ENCODE measurements around the gene RALGAPA2. TPM values are rescaled to one million over a fixed set of nuclear protein-coding genes. Genes with fewer than 3 reads are reported as not detected.

RALGAPA2 gene
- total RNA-seq, 2 donors from 2014 or later: 40.2 to 45.4 TPM

DNA sequence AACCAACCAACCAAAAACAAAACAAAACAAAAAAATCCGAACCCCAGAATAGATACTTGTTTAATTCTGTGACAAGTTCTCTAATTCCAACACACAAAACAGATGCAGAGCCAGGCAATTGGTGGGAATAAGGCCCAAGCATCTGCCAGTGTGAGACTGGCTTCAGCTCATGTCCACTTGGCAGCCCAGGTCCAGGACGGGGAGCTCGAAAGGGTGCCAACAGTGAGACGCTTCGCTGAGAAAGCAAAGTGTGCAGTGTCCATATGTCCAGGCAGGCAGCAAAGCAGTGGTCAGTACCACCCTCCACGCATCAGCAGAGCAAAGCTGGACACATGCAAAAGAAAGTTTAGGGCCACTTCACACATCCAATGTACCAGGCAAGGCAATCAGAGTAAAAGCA, 102.9 kb downstream of the RALGAPA2 start:
- Histone ChIP-seq H3K9me3 (no peaks in the 10 kb centered on the region), H3K36me3 (replicated peaks in 1 of 2; ENCODE audit: insufficient read depth in 1 of 2, low read depth in 2 of 2) (peaks cover 0 to 1% of the 10 kb centered on the region in 2 donors), H3K4me3 (no peak overlapping the region), H3K27me3 (no peaks in the 10 kb centered on the region), H3K4me1 (peaks cover 8% of the 10 kb centered on the region), H3K27ac (no peak overlapping the region)
- 93 to 96% methylated on average over 6 of the region's 6 CpGs for WGBS, 2 donors
- intact Hi-C loops (cut with DNase I): no loop called here
- ATAC-seq (no peak), DNase-seq (no peak)
- no peak for TF ChIP-seq POLR2A (IDR thresholded peaks at IDR 0.05)
- TF ChIP-seq, protein P1, sequence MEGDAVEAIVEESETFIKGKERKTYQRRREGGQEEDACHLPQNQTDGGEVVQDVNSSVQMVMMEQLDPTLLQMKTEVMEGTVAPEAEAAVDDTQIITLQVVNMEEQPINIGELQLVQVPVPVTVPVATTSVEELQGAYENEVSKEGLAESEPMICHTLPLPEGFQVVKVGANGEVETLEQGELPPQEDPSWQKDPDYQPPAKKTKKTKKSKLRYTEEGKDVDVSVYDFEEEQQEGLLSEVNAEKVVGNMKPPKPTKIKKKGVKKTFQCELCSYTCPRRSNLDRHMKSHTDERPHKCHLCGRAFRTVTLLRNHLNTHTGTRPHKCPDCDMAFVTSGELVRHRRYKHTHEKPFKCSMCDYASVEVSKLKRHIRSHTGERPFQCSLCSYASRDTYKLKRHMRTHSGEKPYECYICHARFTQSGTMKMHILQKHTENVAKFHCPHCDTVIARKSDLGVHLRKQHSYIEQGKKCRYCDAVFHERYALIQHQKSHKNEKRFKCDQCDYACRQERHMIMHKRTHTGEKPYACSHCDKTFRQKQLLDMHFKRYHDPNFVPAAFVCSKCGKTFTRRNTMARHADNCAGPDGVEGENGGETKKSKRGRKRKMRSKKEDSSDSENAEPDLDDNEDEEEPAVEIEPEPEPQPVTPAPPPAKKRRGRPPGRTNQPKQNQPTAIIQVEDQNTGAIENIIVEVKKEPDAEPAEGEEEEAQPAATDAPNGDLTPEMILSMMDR (IDR thresholded peaks at IDR 0.05): no peak

DNA sequence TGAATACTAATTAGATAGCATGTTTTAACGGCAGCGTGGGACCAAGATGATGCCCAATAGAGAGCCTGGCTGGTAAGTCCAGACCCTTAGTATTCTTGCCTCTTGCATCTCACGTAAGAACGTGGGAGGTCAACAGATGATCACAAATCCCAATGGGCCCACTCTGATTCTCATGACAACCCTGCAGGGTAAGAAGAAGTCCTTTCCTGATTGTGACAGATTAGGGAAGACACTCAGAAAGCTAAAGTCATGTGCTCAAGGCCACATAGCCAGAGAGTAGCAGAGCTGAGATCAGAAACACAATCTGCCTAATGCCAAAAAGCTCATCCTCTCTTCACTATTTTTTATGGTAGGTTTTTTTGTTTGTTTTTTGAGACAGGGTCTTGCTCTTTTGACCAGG, 103.8 kb downstream of the RALGAPA2 start:
- peaks cover 8% of the 10 kb centered on the region for H3K4me1 ChIP-seq
- DNase-seq (no peak), ATAC-seq (no peak)
- no peaks in the 10 kb centered on the region for H3K27me3 ChIP-seq
- H3K36me3 ChIP-seq (replicated peaks in 1 of 2; ENCODE audit: insufficient read depth in 1 of 2, low read depth in 2 of 2): peaks cover 0 to 2% of the 10 kb centered on the region in 2 donors
- intact Hi-C loops (cut with DNase I): no loop called here
- no peak overlapping the region for H3K4me3 ChIP-seq
- H3K27ac ChIP-seq: no peak overlapping the region
- TF ChIP-seq POLR2A (IDR thresholded peaks at IDR 0.05): no peak
- TF ChIP-seq, protein P1 (IDR thresholded peaks at IDR 0.05): no peak
- H3K9me3 ChIP-seq: no peaks in the 10 kb centered on the region
- WGBS, 2 donors: 89 to 94% methylated on average over 4 of the region's 4 CpGs

DNA sequence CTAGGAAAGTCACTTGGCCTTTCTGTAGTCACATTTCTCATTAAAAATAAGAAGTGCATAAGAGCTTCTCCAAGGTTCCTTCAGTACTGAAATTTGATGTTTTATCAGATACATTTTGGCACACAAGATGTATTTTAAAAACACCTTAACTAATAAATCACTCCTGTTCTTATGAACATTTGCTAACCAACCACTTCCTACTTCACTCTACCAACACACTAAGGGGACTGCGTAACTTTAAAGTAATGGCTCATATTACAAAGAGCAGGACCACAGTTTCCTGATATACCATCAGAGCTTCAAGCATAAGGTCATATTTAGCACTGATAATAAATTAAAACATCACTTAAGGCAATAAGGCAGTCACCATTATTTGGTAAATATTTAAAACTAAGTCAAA, 104.4 kb downstream of the RALGAPA2 start:
- intact Hi-C loops (cut with DNase I): no loop called here
- TF ChIP-seq, protein P1 (IDR thresholded peaks at IDR 0.05): no peak
- no peak for TF ChIP-seq POLR2A (IDR thresholded peaks at IDR 0.05)
- H3K9me3 ChIP-seq: no peaks in the 10 kb centered on the region
- ATAC-seq (no peak), DNase-seq (no peak)
- peaks cover 8% of the 10 kb centered on the region for H3K4me1 ChIP-seq
- H3K36me3 ChIP-seq (replicated peaks in 1 of 2; ENCODE audit: insufficient read depth in 1 of 2, low read depth in 2 of 2): peaks cover 0 to 3% of the 10 kb centered on the region in 2 donors
- H3K27ac ChIP-seq: no peak overlapping the region
- no peak overlapping the region for H3K4me3 ChIP-seq
- H3K27me3 ChIP-seq: no peaks in the 10 kb centered on the region
- 90 to 95% methylated on average over 1 of the region's 1 CpG for WGBS, 2 donors

DNA sequence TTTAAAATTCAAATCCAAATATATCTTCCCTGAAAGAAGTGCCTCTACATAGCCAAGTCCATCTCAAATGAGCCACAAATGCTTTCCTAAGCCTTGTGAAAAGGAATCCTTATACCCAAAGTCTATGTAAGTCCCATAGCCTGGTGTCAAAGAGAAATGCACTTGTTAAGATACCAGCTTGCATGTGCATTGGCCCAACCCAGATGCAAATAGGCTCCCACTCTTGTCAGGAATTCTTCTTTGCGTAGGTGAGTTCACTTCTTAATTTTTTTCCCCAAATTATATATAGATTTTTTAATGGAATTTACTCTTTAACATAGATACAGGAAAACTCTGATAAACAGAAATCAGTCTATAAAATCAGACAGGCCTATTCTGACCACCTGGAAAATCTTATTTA, 105.6 kb downstream of the RALGAPA2 start:
- intact Hi-C loops (cut with DNase I): no loop called here
- 96 to 97% methylated on average over 1 of the region's 1 CpG for WGBS, 2 donors
- TF ChIP-seq POLR2A (IDR thresholded peaks at IDR 0.05): no peak
- TF ChIP-seq, protein P1 (IDR thresholded peaks at IDR 0.05): no peak

DNA sequence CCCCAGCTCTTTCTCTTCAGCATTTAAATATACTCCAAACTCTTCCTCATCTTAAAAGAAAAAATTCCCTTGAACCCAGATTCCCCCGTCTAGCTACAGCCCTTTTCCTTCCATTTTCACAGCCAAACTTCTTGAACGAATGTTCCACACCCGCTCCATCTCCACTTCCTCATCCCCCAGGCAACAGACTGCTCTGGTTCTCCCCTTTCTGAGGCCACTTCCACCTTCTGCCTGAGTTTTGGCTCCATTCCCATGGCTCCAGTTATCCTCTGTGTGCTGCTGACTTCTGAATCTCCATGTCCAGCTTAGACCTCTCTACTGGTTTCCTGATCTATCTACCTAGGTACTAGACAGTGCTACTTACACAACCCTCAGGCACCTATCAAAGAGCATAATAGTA, 106.4 kb downstream of the RALGAPA2 start:
- no peak for ATAC-seq
- Histone ChIP-seq H3K4me3 (no peak overlapping the region), H3K9me3 (no peaks in the 10 kb centered on the region), H3K27me3 (no peaks in the 10 kb centered on the region), H3K27ac (no peak overlapping the region), H3K36me3 (replicated peaks in 1 of 2; ENCODE audit: insufficient read depth in 1 of 2, low read depth in 2 of 2) (peaks cover 0 to 3% of the 10 kb centered on the region in 2 donors), H3K4me1 (no peaks in the 10 kb centered on the region)
- DNase-seq: no peak
- intact Hi-C loops (cut with DNase I): no loop called here
- WGBS, 2 donors: 61 to 90% methylated on average over 3 of the region's 3 CpGs
- no peak for TF ChIP-seq POLR2A (IDR thresholded peaks at IDR 0.05)
- TF ChIP-seq, protein P1 (IDR thresholded peaks at IDR 0.05): no peak

More for the DNA sequence above, 105.6 kb downstream of the RALGAPA2 start:
- H3K4me1 ChIP-seq: peaks cover 7% of the 10 kb centered on the region
- no peak overlapping the region for H3K4me3 ChIP-seq
- H3K9me3 ChIP-seq: no peaks in the 10 kb centered on the region
- H3K36me3 ChIP-seq (replicated peaks in 1 of 2; ENCODE audit: insufficient read depth in 1 of 2, low read depth in 2 of 2): peaks cover 0 to 3% of the 10 kb centered on the region in 2 donors
- DNase-seq: no peak
- no peaks in the 10 kb centered on the region for H3K27me3 ChIP-seq
- ATAC-seq: no peak
- H3K27ac ChIP-seq: no peak overlapping the region

Data from body of pancreas (tissue), 4 donors.